ENCODE measurements around the gene PTPRCAP.

DNA sequence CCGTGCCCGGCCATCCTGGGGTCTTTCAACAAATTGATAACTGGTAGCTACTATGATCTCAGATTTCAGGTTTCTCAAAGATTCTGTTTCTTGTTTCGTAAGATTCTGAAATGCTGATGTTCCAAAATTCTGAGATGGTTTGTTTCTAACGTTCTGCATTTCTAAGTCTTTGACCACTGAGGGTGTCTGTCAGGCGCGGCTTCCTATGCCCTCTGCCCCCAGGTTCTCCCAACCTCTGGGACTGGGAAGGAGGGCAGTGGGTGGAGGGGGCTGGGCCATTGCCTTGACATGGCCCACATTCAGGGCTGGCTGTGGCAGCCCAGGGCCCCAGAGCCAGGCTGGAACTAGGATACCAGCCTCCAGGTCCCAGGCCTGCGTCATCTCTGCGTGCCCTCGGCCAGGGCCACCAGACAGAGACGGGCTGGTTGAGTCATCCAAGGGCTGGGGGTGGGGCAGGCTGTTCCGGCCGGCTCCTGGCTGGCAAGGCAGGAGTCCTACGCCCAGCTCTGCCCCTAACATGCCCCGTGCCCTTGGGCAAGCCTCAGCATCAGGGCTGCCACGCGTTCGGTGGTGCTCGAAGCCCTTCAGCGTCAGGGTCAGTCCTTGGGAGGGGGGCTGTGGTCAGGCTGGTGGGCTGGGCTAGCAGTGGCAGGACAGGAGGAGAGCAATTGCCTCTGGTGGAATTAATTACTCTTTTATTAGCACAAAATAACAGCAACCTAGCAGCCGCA is 26.4 kb upstream of the PTPRCAP start:
- TF ChIP-seq, protein P1, sequence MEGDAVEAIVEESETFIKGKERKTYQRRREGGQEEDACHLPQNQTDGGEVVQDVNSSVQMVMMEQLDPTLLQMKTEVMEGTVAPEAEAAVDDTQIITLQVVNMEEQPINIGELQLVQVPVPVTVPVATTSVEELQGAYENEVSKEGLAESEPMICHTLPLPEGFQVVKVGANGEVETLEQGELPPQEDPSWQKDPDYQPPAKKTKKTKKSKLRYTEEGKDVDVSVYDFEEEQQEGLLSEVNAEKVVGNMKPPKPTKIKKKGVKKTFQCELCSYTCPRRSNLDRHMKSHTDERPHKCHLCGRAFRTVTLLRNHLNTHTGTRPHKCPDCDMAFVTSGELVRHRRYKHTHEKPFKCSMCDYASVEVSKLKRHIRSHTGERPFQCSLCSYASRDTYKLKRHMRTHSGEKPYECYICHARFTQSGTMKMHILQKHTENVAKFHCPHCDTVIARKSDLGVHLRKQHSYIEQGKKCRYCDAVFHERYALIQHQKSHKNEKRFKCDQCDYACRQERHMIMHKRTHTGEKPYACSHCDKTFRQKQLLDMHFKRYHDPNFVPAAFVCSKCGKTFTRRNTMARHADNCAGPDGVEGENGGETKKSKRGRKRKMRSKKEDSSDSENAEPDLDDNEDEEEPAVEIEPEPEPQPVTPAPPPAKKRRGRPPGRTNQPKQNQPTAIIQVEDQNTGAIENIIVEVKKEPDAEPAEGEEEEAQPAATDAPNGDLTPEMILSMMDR (IDR thresholded peaks at IDR 0.05), result no peak
- TF ChIP-seq POLR2AphosphoS5 (IDR thresholded peaks at IDR 0.05), result peak; percentile 32
